RWPE2 (cell line): ENCODE measurements around the gene SNTB2.

Experiments used
- ATAC-seq: fragments of 200-7000 bp; cut with Tn5 transposase; 3 replicates; pipeline ENCODE4 v1.9.1; 2021; ENCODE audit warnings: low read depth
- DNase-seq: peaks from one replicate; pipeline ENCODE4 v3.0.0-alpha.2; 2020; ENCODE audit warnings: low spot score
- H3K27ac ChIP-seq: fragments of 450-650 bp; 2 replicates; pipeline ENCODE4 v1.5.1; 2017; ENCODE audit warnings: mild to moderate bottlenecking; ENCODE audit not compliant: poor library complexity, severe bottlenecking
- H3K27me3 ChIP-seq: fragments of 250-450 bp; sonication (Bioruptor Pico); 2 replicates; pipeline ENCODE4 v1.5.1; 2021; ENCODE audit warnings: mild to moderate bottlenecking, moderate library complexity; ENCODE audit not compliant: insufficient read depth, poor library complexity, severe bottlenecking
- H3K36me3 ChIP-seq: fragments of 250-450 bp; sonication (Bioruptor Pico); 2 replicates; pipeline ENCODE4 v1.5.1; 2020; ENCODE audit warnings: low read depth, mild to moderate bottlenecking, moderate library complexity
- H3K4me1 ChIP-seq: fragments of 250-450 bp; sonication (Bioruptor Pico); 2 replicates; pipeline ENCODE4 v1.5.1; 2021; ENCODE audit warnings: mild to moderate bottlenecking, moderate library complexity; ENCODE audit not compliant: insufficient read depth, poor library complexity, severe bottlenecking
- H3K4me3 ChIP-seq: fragments of 250-450 bp; sonication (Bioruptor Pico); 2 replicates; pipeline ENCODE4 v1.5.1; 2021; ENCODE audit warnings: mild to moderate bottlenecking, moderate library complexity; ENCODE audit not compliant: severe bottlenecking
- H3K9me3 ChIP-seq: fragments of 250-450 bp; sonication (Bioruptor Pico); 2 replicates; pipeline ENCODE4 v1.5.1; 2021; ENCODE audit warnings: mild to moderate bottlenecking, moderate library complexity; ENCODE audit not compliant: severe bottlenecking
- CTCF ChIP-seq: fragments of 450-650 bp; IDR thresholded peaks from one replicate; pipeline ENCODE4 v1.5.1; 2017; ENCODE audit warnings: mild to moderate bottlenecking, moderate library complexity; ENCODE audit not compliant: poor library complexity, severe bottlenecking

Gene SNTB2

GRCh38 chr16:69310653-69311532, 123.9 kb downstream of the SNTB2 start, which contains the start of gene VPS4A:
Gene VPS4A, plus strand, starts transcription at chr16:69311350. Its CDS starts 162 bp downstream, at chr16:69311512.
- peak within 1 kb of the TSS; percentile 64 for H3K27ac ChIP-seq
- no peaks in the 10 kb centered on the region for H3K4me1 ChIP-seq
- no peaks in the 10 kb centered on the region for H3K9me3 ChIP-seq
- TF ChIP-seq CTCF: peak; percentile 95
- H3K27me3 ChIP-seq: no peaks in the 10 kb centered on the region
- DNase-seq (peak; percentile 96), ATAC-seq (peak; percentile 90)
- H3K4me3 ChIP-seq: peak within 1 kb of the TSS; percentile 92
- peaks cover 31% of the 10 kb centered on the region for H3K36me3 ChIP-seq

GRCh38 chr16:69311533-69312387, 124.8 kb downstream of the SNTB2 start:
- TF ChIP-seq CTCF: peak; percentile 24
- Histone ChIP-seq H3K4me3 (peak overlapping the region; percentile 92), H3K36me3 (peaks cover 40% of the 10 kb centered on the region), H3K27me3 (no peaks in the 10 kb centered on the region), H3K9me3 (no peaks in the 10 kb centered on the region), H3K27ac (peak overlapping the region; percentile 64), H3K4me1 (no peaks in the 10 kb centered on the region)
- DNase-seq (no peak), ATAC-seq (peak; percentile 57)

- ATAC-seq (no peak), DNase-seq (no peak)
- Histone ChIP-seq H3K27ac (no peak overlapping the region), H3K27me3 (no peaks in the 10 kb centered on the region), H3K4me1 (no peaks in the 10 kb centered on the region), H3K4me3 (no peak overlapping the region), H3K9me3 (no peaks in the 10 kb centered on the region), H3K36me3 (peaks cover 53% of the 10 kb centered on the region)
- TF ChIP-seq CTCF: no peak
These were observed 126.5 kb downstream of the SNTB2 start for GRCh38 chr16:69313469-69313868.

- H3K4me1 ChIP-seq: no peaks in the 10 kb centered on the region
- H3K9me3 ChIP-seq: no peaks in the 10 kb centered on the region
- no peaks in the 10 kb centered on the region for H3K27me3 ChIP-seq
- no peak for ATAC-seq
- DNase-seq: no peak
- H3K4me3 ChIP-seq: no peak overlapping the region
- H3K27ac ChIP-seq: no peak overlapping the region
- TF ChIP-seq CTCF: no peak
- peaks cover 64% of the 10 kb centered on the region for H3K36me3 ChIP-seq
These were observed 127.6 kb downstream of the SNTB2 start for GRCh38 chr16:69314534-69314933.
